GM18526 (cell line): ENCODE data around the gene OR2F1.

Experiments used
- POLR2A ChIP-seq: IDR thresholded peaks from 3 replicates; pipeline ENCODE4 v1.6.1; 2011; ENCODE audit not compliant: insufficient read length; ENCODE audit errors: extremely low read depth

OR2F1 gene

DNA sequence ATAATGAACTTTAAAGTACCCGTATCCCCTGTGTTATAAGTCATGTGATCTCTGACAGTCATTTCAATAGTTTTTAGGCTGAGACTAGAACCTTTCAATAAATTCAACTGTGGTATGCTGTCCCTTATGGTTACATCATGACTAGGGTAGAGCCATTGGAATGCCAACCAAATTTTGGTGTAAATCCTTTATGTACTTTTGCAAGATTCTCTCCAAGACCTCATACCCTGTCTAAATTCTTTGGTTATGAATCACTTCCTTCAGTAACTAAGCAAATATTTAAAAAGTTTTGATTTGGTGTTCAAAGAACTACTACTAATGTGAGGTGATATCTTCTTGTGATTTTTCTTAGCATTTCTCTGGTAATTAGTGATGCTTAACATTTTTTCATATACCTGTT lies 24.7 kb downstream of the OR2F1 start:
- TF ChIP-seq POLR2A, result no peak

- no peak for TF ChIP-seq POLR2A
Measured at GRCh38 chr7:143979998-143980397, 25.4 kb downstream of the OR2F1 start.

- TF ChIP-seq POLR2A, result no peak
Measured at GRCh38 chr7:143980746-143981510, 26.3 kb downstream of the OR2F1 start.

DNA sequence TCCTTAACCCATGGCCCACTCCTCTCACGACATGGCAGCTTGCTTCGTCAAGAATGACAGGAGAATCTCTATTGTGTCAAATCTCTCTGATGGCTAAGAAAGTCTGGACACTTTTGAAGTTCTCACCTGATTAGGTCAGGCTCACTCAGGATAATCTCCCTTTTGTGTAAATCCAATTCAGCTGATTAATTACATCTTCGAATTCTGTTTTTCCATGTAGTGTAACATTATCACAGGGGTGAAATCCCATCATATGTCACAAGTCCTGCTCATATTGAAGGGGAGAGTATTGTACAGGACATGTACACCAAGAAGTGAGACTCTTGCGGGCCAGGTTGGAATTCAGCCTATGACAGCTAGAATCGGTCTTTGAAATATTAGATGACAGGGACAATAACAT lies 29.3 kb downstream of the OR2F1 start:
- TF ChIP-seq POLR2A, result no peak

DNA sequence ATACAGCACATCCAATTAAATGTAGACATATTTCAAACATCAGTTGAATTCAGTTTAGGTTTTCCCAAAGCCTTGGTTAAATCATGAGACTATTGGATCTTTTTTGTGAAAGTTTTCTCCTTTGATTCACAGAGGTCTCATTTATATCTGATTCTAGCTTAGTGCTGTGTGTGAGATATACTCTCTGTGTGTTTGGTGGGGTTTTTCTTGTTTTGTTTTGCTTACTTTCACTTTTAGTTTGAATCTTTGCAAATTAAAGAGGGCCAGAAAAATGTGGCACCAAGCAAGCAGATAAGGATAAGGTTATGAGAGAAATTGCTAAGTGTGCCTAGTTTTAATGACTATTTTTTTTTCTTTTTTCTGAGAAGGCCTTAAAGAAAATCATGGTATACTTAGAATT lies 32.9 kb downstream of the OR2F1 start:
- TF ChIP-seq POLR2A, result no peak

- no peak for TF ChIP-seq POLR2A
Measured at GRCh38 chr7:143988976-143989745, 34.5 kb downstream of the OR2F1 start.

DNA sequence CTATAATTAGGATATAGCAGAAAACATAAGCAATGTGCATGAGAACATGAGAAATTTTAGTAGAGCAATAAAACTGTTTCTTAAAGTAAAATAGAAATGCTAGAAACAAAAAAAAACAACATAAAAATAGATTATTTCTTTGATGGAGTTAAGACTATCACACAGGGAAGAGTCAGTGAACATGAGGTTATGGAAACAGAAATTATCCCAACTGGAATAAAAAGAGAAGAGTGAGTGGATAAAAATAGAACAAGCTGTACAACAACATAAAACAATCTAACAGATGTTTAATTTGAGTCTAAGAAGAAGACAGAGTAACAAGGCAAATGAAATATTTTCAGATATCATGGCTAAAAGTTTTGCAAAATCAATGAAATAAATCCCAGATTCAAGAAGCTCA lies 38.0 kb downstream of the OR2F1 start:
- no peak for TF ChIP-seq POLR2A

DNA sequence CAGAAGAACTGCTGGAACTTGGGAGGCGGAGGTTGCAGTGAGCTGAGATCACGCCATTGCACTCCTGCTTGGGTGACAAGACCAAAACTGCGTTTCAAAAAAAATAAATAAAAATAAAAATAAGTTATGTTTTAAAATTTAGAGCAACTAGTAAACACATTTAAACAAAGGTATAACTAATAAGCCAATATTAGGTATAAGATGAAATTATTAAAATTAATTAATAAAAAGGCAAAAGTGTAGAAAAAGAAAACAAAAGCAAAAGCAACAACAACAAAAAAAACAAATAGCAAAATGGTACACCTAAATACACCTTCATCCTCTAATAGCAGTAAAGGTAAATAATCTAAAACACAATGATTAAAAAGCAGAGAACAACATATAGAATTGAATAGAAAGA lies 39.3 kb downstream of the OR2F1 start:
- no peak for TF ChIP-seq POLR2A

DNA sequence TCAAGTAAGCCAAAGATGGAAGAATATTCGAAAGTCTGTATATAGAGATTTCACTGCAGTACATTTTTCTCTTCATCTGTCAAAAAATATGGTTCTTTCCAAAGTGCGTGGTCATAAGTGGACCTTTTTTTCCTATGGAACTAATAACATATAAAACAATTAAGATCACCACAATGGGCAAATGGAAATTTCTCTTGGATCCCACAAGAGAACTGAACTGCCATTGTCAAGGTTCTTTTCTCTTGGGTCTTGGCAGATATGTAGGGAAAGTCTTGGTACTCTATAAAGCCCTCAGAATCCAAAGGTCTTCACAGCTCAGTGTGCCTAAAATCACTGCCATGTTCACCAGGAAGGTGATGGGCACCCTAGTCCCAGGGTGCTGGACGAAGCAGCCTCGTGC lies 45.4 kb downstream of the OR2F1 start, which contains the start of gene OR6B1:
Gene OR6B1 (plus strand): TSS at position 301 of the 400 bp plus-strand sequence. CDS start 3,677 bp downstream, outside the sequence.
- no peak for TF ChIP-seq POLR2A

GRCh38 chr7:144001543-144001942 lies 46.9 kb downstream of the OR2F1 start:
- TF ChIP-seq POLR2A, result no peak

GRCh38 chr7:144004703-144005102 lies 50.1 kb downstream of the OR2F1 start:
- no peak for TF ChIP-seq POLR2A

DNA sequence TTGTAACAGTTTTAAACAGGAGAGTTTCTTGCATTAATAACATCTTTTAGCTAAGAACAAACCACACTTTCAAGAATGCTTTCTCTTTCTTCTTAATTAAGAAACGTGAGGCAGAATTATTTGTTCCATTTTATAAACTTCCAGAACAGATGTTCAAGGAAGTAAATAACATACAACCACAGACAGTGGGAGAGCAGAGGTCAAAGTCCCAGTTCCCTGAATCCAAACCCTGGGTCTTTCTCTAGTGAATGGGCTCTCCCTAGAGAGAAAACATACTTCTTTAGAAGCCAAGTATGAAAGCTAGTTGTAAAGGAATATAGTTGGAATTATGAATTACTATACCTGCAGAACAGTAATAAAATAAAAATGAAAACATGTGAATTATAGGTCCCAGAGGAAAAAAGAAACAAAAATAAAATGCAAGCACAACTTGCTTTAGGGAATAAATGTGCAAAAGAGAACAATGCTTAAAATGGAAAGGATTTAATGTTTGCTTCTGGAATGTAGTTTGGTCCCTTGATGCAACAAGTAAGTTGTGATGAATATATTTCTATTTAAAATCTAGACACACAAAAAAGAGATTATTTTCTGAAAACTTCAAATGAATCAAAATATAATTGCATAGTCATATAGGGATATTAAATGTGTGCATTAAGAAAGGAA lies 51.5 kb downstream of the OR2F1 start:
- no peak for TF ChIP-seq POLR2A

- no peak for TF ChIP-seq POLR2A
Measured at GRCh38 chr7:144006692-144007042, 52.0 kb downstream of the OR2F1 start.

DNA sequence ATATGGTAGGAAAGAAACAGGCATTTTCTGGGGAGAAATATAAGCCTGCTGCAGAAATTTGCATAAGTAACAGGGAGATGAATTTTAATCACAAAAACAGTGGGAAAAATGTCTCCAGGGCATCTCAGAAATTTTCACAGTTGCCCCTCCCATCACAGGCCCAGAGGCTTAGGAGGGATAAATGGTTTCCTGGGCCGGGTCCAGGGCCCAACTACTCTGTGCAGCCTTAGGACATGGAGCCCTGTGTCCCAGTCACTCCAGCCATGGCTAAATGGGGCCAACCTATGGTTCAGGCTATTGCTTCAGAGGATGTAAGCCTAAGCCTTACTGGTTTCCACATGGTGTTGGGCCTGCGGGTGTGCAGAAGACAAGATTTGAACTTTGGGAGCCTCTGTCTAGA lies 54.7 kb downstream of the OR2F1 start:
- TF ChIP-seq POLR2A, result no peak

DNA sequence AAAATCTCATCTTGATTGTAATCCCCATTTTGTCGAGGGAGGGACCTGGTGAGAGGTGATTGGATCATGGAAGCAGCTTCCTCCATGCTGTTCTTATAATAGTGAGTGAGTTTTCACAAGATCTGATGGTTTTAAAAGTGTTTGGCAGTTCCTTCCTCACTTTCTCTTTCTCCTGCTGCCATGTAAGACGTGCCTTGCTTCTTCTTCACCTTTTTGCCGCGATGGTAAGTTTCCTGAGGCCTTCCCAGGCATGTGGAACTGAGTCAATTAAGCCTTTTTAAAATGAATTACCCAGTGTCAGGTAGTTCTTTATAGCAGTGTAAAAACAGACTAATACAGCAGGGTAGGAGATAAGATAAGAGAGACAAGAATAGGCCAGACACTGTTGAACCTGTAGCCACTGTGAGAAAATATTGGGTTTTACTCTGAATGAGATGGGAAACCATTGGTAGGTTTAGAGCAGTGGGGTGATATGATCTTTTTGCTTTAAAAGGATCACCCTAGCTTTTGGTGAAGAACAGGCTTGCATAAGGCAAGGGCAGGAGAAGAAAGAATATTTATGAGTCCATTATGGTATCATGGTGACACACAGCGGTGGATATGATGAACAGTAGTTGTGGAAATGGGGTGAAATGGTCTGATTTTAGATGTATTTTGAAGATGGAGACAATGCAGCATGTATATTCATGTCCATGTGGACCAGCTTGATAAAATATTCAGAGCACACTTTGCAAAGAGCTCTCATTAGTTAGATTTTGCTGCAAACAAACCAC lies 57.0 kb downstream of the OR2F1 start:
- TF ChIP-seq POLR2A, result no peak
